ENCODE measurements around the gene KIAA1328.

Gene KIAA1328

GRCh38 chr18:37260367-37261093 lies 431.6 kb downstream of the KIAA1328 start:
- DNase-seq = no peak

- no peak for DNase-seq
Measured at GRCh38 chr18:37261246-37261840, 432.4 kb downstream of the KIAA1328 start.

GRCh38 chr18:37261988-37262387 lies 433.1 kb downstream of the KIAA1328 start:
- DNase-seq = no peak

- DNase-seq = no peak
Measured at GRCh38 chr18:37264956-37265355, 436.0 kb downstream of the KIAA1328 start.

- DNase-seq = no peak
Measured at GRCh38 chr18:37265382-37265781, 436.5 kb downstream of the KIAA1328 start.

- no peak for DNase-seq
Measured at GRCh38 chr18:37266290-37266689, 437.4 kb downstream of the KIAA1328 start.

- no peak for DNase-seq
Measured at GRCh38 chr18:37270038-37270665, 441.2 kb downstream of the KIAA1328 start.

GRCh38 chr18:37270666-37271052 lies 441.7 kb downstream of the KIAA1328 start:
- no peak for DNase-seq

GRCh38 chr18:37272226-37272625 lies 443.3 kb downstream of the KIAA1328 start:
- no peak for DNase-seq

GRCh38 chr18:37272841-37273240 lies 443.9 kb downstream of the KIAA1328 start:
- no peak for DNase-seq

GRCh38 chr18:37274309-37275236 lies 445.6 kb downstream of the KIAA1328 start:
- no peak for DNase-seq

- DNase-seq = no peak
Measured at GRCh38 chr18:37275237-37275741, 446.4 kb downstream of the KIAA1328 start.

GRCh38 chr18:37276111-37276890 lies 447.4 kb downstream of the KIAA1328 start:
- DNase-seq = no peak

- no peak for DNase-seq
Measured at GRCh38 chr18:37277804-37278203, 448.9 kb downstream of the KIAA1328 start.

Measured in SHP77 treated with DMSO at 0.1 percent for 48 hours (cell line).